Lung (tissue), 12 donors: ENCODE results near the gene MAML3. TPM values are rescaled to one million over a fixed set of nuclear protein-coding genes. Genes with fewer than 3 reads are reported as not detected.

ENCODE experiments used
- ATAC-seq: fragments of 200-7000 bp; cut with Tn5 transposase; one replicate; pipeline ENCODE4 v1.9.1; 2020; ENCODE audit warnings: moderate number of reproducible peaks; ENCODE audit not compliant: insufficient read depth, low FRiP score
- DNase-seq, 3 donors: peaks; one replicate each; pipeline ENCODE4 v3.0.0-alpha.2; 2013 to 2017
- H3K27ac ChIP-seq, 2 donors: one replicate each; pipeline ENCODE4 v1.5.1; 2013; ENCODE audit warnings: mild to moderate bottlenecking in 2 of 2, moderate library complexity in 2 of 2, control low read depth in 1 of 2, inconsistent platforms in 1 of 2, low read depth in 1 of 2, low read length in 1 of 2
- H3K27me3 ChIP-seq, 3 donors: one replicate each; pipeline ENCODE4 v1.5.1; 2013; ENCODE audit warnings: low read length in 2 of 3; ENCODE audit not compliant: control insufficient read depth in 3 of 3, insufficient read depth in 3 of 3
- H3K36me3 ChIP-seq, 4 donors: one replicate each; pipeline ENCODE4 v1.5.1; 2013; ENCODE audit warnings: low read length in 4 of 4, mild to moderate bottlenecking in 1 of 4, moderate library complexity in 1 of 4; ENCODE audit not compliant: control insufficient read depth in 4 of 4, insufficient read depth in 4 of 4
- H3K4me1 ChIP-seq, 5 donors: one replicate each; pipeline ENCODE4 v1.5.1; 2013; ENCODE audit warnings: low read length in 5 of 5, mild to moderate bottlenecking in 2 of 5, moderate library complexity in 1 of 5; ENCODE audit not compliant: control insufficient read depth in 5 of 5, insufficient read depth in 5 of 5
- H3K4me3 ChIP-seq: one replicate; pipeline ENCODE4 v1.5.1; 2013; ENCODE audit warnings: mild to moderate bottlenecking, control low read depth, moderate library complexity
- H3K9ac ChIP-seq, 2 donors: one replicate each; pipeline ENCODE4 v1.5.1; 2013; ENCODE audit warnings: low read length in 2 of 2, control low read depth in 1 of 2; ENCODE audit not compliant: insufficient read depth in 1 of 2
- H3K9me3 ChIP-seq, 4 donors: one replicate each; pipeline ENCODE4 v1.5.1; 2013; ENCODE audit warnings: low read length in 3 of 4, mild to moderate bottlenecking in 1 of 4, moderate library complexity in 1 of 4; ENCODE audit not compliant: control insufficient read depth in 4 of 4, insufficient read depth in 3 of 4
- WGBS, 2 donors: extraction: QIAGEN DNeasy Blood & Tissue Kit; methylation state at CpG; one replicate each; pipeline ENCODE4 v1.1.7; 2013; 5-methylcytosine and 5-hydroxymethylcytosine counted together
- polyA plus RNA-seq, 2 donors: library from polyadenylated mRNA; stranded (reverse); fragments of 200-250 nt; gene quantifications; one replicate each; pipeline ENCODE4 v1.2.1, GENCODE V29; 2013
- total RNA-seq, 2 donors: library from RNA; depleted of rRNA in 1 of 2; stranded (reverse); fragments of >200 nt in 1 of 2; gene quantifications; one replicate each; pipeline ENCODE4 v1.2.1, GENCODE V29; 2014 to 2021
- TF ChIP-seq, protein P1 (sequence below): IDR thresholded peaks from 2 replicates; pipeline ENCODE4 v1.5.1; 2012; ENCODE audit warnings: mild to moderate bottlenecking; ENCODE audit errors: control extremely low read depth, extremely low read depth
- donor health status: control.
- donor health status: control.
- donor health status: Bipolar disorder and iron deficiency.
- donor health status: healthy.
- donor health status: DM: yes; HTN: yes; CAD: no.

Gene MAML3
- total and polyA plus RNA-seq, 4 donors: 3.0 to 16.4 (median 8.5) TPM

- peaks cover 13 to 61% (median 47%) of the 10 kb centered on the region in 5 donors for H3K4me1 ChIP-seq
Observed at GRCh38 chr4:139915037-139915436, 238.9 kb downstream of the MAML3 start.

DNA sequence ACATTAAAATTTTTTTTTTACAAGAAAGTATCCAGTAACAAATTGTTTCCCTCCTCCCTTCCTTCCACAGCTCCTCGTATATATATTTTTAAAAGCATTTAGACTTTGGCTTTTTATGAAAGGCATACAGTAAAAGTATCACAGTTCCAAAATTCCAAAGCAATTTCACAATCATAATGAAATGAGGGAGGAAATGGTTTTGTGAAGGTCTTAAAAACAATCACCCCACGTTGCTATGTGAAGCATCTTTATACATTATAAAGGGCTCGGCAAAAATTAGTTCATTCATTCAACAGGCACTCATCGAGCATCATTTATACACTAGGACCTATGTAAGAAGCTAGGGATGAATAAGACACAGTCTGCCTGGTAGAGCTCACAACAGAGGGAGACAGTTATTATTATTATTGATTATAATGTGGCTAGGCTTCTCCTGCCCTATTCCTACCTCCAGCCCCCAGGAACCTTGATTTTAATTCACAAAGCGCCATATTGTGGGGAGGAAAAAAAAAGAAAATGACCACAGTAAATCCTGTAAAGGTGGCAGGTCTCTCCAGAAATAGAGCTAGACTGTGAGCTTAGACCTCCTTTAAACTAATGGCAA, 239.9 kb downstream of the MAML3 start:
- Histone ChIP-seq H3K9me3 (no peaks in the 10 kb centered on the region), H3K9ac (peak overlapping the region in 1 of 2 donors; percentile 60), H3K27ac (no peak overlapping the region), H3K4me3 (no peak overlapping the region), H3K36me3 (no peaks in the 10 kb centered on the region), H3K27me3 (no peaks in the 10 kb centered on the region), H3K4me1 (peaks cover 13 to 55% (median 39%) of the 10 kb centered on the region in 5 donors)
- TF ChIP-seq, protein P1, sequence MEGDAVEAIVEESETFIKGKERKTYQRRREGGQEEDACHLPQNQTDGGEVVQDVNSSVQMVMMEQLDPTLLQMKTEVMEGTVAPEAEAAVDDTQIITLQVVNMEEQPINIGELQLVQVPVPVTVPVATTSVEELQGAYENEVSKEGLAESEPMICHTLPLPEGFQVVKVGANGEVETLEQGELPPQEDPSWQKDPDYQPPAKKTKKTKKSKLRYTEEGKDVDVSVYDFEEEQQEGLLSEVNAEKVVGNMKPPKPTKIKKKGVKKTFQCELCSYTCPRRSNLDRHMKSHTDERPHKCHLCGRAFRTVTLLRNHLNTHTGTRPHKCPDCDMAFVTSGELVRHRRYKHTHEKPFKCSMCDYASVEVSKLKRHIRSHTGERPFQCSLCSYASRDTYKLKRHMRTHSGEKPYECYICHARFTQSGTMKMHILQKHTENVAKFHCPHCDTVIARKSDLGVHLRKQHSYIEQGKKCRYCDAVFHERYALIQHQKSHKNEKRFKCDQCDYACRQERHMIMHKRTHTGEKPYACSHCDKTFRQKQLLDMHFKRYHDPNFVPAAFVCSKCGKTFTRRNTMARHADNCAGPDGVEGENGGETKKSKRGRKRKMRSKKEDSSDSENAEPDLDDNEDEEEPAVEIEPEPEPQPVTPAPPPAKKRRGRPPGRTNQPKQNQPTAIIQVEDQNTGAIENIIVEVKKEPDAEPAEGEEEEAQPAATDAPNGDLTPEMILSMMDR: no peak
- 45 to 66% methylated on average over 5 of the region's 5 CpGs for WGBS, 2 donors
- peak in 2 of 3 donors; percentile 85 to 89 for DNase-seq
- ATAC-seq: no peak

More at GRCh38 chr4:139915037-139915436, 238.9 kb downstream of the MAML3 start:
- Histone ChIP-seq H3K27ac (no peak overlapping the region), H3K9ac (no peak overlapping the region), H3K36me3 (no peaks in the 10 kb centered on the region), H3K27me3 (no peaks in the 10 kb centered on the region), H3K4me3 (no peak overlapping the region), H3K9me3 (no peaks in the 10 kb centered on the region)
- TF ChIP-seq, protein P1: no peak
- ATAC-seq (no peak), DNase-seq (no peak)
- 54 to 65% methylated on average over 2 of the region's 2 CpGs for WGBS, 2 donors

DNA sequence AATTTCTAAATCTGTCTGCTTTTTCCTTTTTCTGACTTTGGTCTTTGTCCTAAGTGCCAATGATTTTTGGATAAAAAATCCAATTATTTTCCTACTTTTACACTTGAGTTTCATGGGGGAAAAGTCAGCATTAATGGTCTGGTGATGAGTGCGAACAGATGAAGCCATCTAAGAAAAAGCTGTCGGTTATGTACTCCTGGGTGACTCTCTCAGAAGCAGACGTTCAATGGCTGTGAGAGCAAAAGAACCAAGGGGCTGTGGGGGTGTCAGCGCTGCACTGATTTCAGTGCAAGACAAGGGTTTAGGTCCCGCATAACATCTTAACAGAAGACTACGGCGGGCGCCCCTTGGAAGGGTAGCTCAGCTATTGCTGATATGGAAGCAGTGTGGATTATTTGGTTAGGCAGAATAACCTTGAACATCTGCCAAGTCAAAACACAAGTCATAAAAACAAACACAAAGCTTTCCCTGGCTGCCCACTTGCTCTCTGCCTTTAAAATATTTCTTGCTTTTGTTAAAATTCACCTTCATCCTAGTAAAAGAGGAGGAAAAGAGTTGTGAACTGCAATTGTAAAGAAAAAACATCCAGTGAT, 240.5 kb downstream of the MAML3 start:
- Histone ChIP-seq H3K4me1 (peaks cover 11 to 55% (median 33%) of the 10 kb centered on the region in 5 donors), H3K9ac (peak overlapping the region in 1 of 2 donors; percentile 60), H3K27me3 (no peaks in the 10 kb centered on the region), H3K27ac (peak overlapping the region in 1 of 2 donors; percentile 55), H3K36me3 (no peaks in the 10 kb centered on the region), H3K4me3 (no peak overlapping the region), H3K9me3 (no peaks in the 10 kb centered on the region)
- TF ChIP-seq, protein P1: no peak
- peak in 2 of 3 donors; percentile 50 to 82 for DNase-seq
- 41 to 65% methylated on average over 8 of the region's 8 CpGs for WGBS, 2 donors
- ATAC-seq: no peak
